AG04450 (cell line): ENCODE measurements around the gene ZSWIM4. TPM values are rescaled to one million over a fixed set of nuclear protein-coding genes. Genes with fewer than 3 reads are reported as not detected.

Source experiments
- CTCF ChIA-PET: fragments of 300-600, 350-600 bp; formaldehyde crosslinking; extraction: SDS; loops from one replicate; lab custom pipeline; 2022; ENCODE audit warnings: antibody characterized with exemption, inconsistent platforms; lab: Charles Lee
- POLR2A ChIA-PET: fragments of 350-600 bp; formaldehyde crosslinking; extraction: SDS; loops from one replicate; lab custom pipeline; 2021; ENCODE audit warnings: antibody characterized with exemption, inconsistent platforms; lab: Yijun Ruan, JAX
- DNase-seq: peaks from one replicate; pipeline ENCODE4 v3.0.0-alpha.2; 2011; ENCODE audit warnings: low read depth, low spot score
- H3K27ac ChIP-seq: one replicate; pipeline ENCODE4 v1.5.1; 2012; ENCODE audit warnings: low read depth, low read length, control low read depth
- H3K27me3 ChIP-seq: one replicate; pipeline ENCODE4 v1.6.0; 2012; ENCODE audit warnings: low read length; ENCODE audit not compliant: control insufficient read depth, insufficient read depth
- H3K4me3 ChIP-seq: 2 replicates; pipeline ENCODE4 v1.5.1; 2011; ENCODE audit warnings: mild to moderate bottlenecking, low read depth, low read length, control low read depth
- H3K9me3 ChIP-seq: 2 replicates; pipeline ENCODE4 v1.5.1; 2012; ENCODE audit warnings: low read length; ENCODE audit not compliant: control insufficient read depth, insufficient read depth
- polyA plus RNA-seq: library from polyadenylated mRNA; depleted of rRNA; stranded (reverse); fragments of >200 nt; gene quantifications from 2 replicates; pipeline ENCODE4 v1.2.3, GENCODE V29; 2011
- TF ChIP-seq, protein P1 (sequence below): IDR thresholded peaks from 2 replicates; pipeline ENCODE4 v1.5.1; 2011; ENCODE audit warnings: low read depth, low read length, control low read depth, inconsistent platforms

The ZSWIM4 gene
- polyA plus RNA-seq, 1 experiment: 2.3 TPM

DNA sequence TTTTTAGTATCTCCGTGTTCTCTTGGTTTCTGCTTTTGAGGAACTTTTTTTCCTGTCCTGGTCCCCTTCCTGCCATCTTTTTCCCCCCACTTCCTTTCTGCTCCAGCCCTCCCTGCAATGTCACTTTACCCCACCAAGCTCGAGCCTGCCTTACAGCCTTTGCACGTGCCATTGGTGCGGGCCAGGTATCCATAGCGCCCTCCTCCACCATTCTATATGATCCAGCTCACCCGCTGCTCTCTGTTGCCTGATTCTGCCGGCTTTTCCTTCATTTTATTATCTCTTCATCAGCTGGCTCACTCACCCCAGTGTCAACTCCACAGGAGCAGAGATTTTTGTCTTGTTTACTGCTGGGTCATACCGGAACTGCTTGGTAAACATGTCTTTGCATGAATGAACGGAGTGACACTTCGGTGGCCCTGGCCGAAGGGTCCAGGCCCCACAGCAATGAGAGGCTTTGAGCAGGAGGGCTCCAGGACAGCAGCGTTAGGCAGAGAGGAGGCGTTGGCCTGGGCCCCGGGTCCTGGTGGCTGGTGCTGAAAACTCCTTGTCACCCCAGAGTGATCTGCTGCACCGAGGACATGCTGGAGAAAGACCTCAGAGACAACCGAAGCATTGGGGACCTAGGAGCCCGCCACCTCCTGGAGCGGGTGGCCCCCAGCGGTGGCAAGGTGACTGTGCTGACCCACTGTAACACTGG is 29.7 kb upstream of the ZSWIM4 start:
- peak overlapping the region; percentile 80 for H3K4me3 ChIP-seq
- TF ChIP-seq, protein P1, sequence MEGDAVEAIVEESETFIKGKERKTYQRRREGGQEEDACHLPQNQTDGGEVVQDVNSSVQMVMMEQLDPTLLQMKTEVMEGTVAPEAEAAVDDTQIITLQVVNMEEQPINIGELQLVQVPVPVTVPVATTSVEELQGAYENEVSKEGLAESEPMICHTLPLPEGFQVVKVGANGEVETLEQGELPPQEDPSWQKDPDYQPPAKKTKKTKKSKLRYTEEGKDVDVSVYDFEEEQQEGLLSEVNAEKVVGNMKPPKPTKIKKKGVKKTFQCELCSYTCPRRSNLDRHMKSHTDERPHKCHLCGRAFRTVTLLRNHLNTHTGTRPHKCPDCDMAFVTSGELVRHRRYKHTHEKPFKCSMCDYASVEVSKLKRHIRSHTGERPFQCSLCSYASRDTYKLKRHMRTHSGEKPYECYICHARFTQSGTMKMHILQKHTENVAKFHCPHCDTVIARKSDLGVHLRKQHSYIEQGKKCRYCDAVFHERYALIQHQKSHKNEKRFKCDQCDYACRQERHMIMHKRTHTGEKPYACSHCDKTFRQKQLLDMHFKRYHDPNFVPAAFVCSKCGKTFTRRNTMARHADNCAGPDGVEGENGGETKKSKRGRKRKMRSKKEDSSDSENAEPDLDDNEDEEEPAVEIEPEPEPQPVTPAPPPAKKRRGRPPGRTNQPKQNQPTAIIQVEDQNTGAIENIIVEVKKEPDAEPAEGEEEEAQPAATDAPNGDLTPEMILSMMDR: no peak
- POLR2A ChIA-PET: interaction anchor here (0.5 to 2.4 kb wide), 4 partner anchors 9 to 550 kb away, joined by 3 to 27 read pairs (median 4); partner anchors contain the start of gene C19orf53
- DNase-seq: no peak
- H3K27me3 ChIP-seq: no peaks in the 10 kb centered on the region
- CTCF ChIA-PET: no interaction called here
- no peaks in the 10 kb centered on the region; the same call in 1 of the 2 replicates for H3K9me3 ChIP-seq
- no peak overlapping the region for H3K27ac ChIP-seq

DNA sequence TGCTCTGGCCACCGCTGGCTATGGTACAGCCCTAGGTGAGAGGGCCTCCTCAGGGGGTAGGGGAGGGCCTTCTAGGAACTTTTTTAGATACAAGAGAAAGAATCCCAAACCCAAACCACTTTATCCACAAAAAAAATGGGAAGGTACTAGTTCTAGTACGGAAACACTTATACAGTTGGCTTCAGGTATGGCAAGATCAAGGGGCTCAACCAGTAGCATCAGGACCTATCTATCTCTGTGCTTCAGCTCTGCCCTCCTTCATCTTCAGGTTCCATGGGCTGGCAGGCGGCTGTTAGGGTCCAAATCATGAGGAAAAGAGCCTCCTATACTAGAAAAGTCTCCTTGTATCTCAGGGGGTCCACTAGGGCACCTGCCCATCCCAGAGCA is 29.2 kb upstream of the ZSWIM4 start:
- TF ChIP-seq, protein P1: no peak
- Histone ChIP-seq H3K27ac (no peak overlapping the region), H3K9me3 (no peaks in the 10 kb centered on the region; the same call in 1 of the 2 replicates), H3K27me3 (no peaks in the 10 kb centered on the region), H3K4me3 (peak overlapping the region; percentile 80; the same call in 1 of the 2 replicates)
- no peak for DNase-seq
- POLR2A ChIA-PET: interaction anchor here (2.4 kb wide), 1 partner anchor 8 kb away, joined by 27 read pairs; the partner anchor contains the start of gene C19orf53
- CTCF ChIA-PET: no interaction called here

DNA sequence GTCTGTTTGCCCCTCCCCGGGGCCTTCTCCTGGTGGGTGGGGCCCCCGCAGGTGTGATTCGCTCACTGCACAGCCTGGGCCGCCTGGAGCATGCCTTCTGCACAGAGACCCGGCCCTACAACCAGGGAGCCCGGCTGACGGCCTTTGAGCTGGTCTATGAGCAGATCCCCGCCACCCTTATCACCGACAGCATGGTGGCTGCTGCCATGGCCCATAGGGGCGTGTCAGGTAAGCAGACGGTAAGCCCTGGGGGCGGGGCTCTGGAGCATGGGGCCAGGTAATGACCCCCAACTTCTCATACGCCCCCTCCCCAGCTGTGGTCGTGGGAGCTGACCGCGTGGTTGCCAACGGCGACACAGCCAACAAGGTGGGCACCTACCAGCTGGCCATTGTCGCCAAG is 26.7 kb upstream of the ZSWIM4 start:
- POLR2A ChIA-PET: interaction anchor here (0.6 kb wide), 2 partner anchors 16 to 33 kb away, joined by 4 read pairs; no protein-coding TSS in a partner anchor
- H3K27ac ChIP-seq: no peak overlapping the region
- no peaks in the 10 kb centered on the region; the same call in 1 of the 2 replicates for H3K9me3 ChIP-seq
- no peaks in the 10 kb centered on the region for H3K27me3 ChIP-seq
- H3K4me3 ChIP-seq: no peak overlapping the region
- TF ChIP-seq, protein P1: no peak
- CTCF ChIA-PET: interaction anchor here (0.6 to 1.4 kb wide), 2 partner anchors 16 to 184 kb away, joined by 3 to 7 read pairs; partner anchors contain the start of gene DCAF15
- no peak for DNase-seq

DNA sequence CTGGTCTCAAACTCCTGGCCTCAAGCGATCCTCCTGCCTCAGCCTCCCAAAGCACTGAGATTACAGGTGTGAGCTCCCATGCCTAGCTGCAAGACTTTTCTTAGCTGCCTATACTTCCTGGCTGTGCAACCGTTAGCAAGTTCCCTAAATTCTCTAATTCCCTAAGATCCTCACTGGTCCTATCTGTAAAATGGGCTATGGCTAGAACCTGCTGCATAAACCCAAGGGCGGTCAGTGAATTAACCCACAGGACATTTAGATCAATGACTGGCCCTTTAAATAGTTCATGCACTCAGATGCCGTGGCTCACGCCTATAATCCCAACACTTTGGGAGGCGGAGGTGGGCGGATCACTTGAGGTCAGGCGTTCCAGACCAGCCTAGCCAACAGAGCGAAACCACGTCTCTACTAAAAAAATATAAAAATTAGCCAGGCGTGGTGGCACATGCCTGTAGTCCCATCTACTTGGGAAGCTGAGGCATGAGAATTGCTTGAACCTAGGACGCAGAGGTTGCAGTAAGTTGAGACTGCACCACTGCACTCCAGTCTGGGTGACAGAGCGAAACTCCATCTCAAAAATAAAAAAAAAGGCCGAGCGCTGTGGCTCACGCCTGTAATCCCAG is 25.1 kb upstream of the ZSWIM4 start:
- CTCF ChIA-PET: no interaction called here

More for the DNA sequence above, 25.1 kb upstream of the ZSWIM4 start:
- Histone ChIP-seq H3K27ac (no peak overlapping the region), H3K27me3 (no peaks in the 10 kb centered on the region), H3K9me3 (peaks cover 3% of the 10 kb centered on the region; the same call in 1 of the 2 replicates), H3K4me3 (no peak overlapping the region)
- TF ChIP-seq, protein P1: no peak
- POLR2A ChIA-PET: interaction anchor here (0.6 to 1.4 kb wide), 4 partner anchors 22 to 97 kb away, joined by 3 to 8 read pairs (median 6); a partner anchor contains a TSS
- no peak for DNase-seq
